CD4-positive, alpha-beta T cell treated with Interleukin-1 beta for 1 hour (primary cell): ENCODE results near the gene USP46.

Experiments
- DNase-seq, 2 donors: peaks; one replicate each; pipeline ENCODE4 v3.0.0-alpha.2; 2020 to 2022

USP46 gene

DNA sequence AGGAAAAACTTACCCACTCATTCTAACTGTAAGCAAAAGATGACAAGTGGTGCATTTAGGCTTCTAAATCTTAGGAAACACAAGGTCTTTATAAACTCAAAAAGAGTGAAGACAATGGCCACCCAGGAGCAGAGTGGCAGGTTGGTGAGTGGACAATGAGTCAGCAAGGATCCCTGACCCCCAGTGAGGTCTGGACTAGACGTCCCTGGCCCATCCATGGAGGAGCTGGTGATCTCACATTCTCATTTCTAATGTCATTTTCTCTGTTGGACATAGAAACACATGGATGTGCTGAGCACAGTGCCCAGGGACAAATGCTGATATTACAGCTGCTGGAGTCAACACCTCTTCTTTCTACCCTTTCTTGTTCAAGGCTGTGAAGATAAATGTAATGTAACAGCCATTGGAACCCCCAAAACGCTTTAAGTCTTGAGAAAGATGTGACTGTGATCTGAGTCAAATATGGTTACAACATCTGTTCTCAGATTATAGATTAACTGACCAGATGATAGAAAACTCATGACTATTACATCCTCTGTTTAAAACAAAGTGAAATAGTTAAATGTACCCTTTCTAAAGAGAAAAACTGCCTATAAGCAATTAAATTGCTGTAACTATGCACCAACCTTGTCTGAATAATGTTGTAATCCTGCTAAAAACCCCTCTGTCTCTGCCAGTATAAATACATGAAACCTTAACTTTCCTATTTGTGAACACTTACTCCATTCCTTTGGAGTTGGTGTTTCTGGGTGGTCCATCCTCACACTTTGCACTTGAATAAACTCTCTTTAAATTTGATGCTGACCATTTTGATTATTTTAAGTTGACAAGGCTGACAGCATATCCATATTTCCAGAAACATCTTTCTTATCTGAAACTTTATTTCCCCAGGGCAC lies 92.7 kb downstream of the USP46 start:
- DNase-seq = no peak

DNA sequence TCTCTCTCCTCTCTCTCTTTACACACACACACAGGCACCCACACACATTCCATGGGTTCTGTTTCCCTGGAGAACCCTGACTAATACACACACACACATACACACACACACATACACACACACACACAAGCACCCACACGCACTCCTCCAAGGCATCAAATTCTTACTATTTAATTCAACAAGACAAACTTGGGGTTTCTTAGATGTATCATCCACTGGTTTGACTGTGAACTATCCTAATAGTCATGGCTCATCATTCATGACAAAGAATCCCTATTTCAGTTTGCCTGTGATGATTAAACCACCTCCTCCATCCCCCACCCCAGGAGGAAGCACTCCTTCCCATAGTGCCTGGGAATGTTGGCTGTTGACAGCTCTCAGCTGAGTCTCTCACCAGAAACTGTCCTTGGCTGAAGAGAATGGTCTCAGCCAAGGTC lies 98.2 kb downstream of the USP46 start:
- no peak for DNase-seq

DNA sequence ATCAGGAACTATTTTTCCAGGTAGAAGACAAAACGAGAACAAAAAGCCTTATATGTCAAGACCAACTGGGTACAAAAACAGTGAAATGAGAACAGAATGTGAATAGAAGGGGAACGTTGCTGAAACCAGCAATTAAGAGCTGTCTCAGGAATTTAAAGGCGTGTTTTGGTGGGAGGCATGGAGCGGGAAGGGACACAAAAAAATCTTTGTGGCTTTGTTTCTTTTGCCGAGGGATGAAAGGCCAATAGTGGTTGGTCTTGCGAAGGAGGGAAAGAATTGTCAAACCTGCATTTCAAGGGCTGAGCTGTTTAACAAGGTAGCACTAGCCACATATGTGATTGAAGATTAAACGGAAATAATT lies 103.8 kb downstream of the USP46 start:
- no peak for DNase-seq

DNA sequence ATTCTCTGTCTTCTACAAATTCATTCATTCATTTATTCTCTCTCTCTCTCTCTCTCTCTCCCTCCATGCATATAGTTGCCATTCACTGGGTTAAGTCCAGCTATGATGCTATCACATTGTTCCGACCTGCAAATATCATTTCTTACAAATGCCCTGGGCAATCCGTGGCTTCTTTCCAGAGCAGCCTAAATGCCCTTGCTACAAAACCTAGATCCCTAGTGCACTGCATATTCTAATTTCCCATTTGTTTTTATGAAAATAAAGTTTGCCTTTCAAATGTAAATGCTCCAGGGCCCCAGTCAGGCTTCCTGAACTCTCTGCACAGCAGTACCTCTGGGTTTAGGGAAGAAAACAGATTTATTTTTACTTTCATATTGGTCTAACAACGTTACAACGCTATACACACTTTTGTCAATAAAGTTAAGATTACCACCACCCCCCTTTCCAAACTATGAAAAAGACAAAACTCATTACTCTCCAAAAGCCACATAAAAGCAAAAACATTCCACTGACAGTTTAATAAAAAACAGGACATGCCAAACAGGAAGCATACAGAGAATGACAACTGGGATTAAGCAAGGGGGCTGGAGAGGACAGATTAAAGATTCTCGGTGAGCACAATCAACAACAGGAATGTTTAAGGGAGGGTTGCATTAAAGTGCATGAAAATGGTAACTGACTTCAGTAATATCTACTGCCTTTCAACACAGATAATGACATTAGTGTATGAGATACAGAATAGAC lies 104.3 kb downstream of the USP46 start:
- no peak for DNase-seq

DNA sequence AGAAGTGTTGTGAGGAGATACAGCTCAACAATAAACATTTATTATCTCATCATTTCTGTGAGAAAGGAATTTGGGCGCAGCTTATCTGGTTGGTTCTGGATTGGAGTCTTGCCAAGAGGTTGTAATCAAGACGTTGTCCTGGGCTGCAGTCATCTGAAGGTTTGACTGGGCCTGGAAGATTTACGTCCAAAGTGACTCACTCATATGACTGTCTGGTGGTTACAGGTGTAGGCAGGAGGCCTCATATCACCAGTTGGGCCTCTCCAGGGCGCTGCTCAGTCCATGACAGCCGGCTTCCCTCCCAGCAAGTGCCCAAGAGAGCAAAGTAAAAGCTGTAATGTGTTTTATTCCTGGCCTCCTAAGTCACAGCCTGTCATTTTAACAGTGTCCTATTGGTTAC lies 106.3 kb downstream of the USP46 start:
- no peak for DNase-seq

DNA sequence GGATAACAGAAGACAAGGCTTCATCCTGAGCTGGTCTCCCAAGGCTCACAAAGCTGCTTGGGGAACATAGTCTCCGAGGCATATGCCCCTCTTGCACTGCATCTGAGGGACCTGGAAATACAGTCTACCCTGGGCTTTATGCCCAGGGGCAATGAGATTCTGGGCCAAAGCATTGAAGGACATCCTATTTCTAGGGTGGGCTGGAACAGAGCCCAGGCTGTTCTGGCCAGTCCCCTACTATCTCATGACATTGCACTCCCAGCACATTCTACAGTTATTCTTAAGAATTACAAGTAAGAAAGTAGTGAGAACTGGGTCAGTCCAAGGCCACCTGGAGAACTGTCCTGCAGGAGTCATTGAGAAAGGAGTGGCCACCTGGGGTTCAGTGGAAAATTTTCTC lies 107.6 kb downstream of the USP46 start:
- DNase-seq = no peak

DNA sequence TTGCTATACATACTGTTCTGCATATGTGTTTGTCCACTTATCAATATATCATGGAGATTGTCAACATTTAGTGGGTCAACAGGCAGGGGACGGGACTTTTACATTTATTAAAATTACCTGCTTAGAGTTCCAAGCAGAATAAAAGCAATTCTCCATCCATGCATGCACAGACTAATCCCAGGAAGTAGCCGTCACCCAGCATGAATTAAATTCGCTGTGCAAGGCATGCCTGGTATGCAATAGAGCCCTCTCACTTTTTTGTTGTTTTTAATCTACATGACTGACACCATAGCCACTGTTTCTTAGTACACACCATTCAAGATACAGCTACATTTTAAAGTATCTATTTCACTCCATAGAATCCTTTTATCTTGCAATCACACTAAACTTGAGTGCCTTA lies 108.9 kb downstream of the USP46 start:
- no peak for DNase-seq

DNA sequence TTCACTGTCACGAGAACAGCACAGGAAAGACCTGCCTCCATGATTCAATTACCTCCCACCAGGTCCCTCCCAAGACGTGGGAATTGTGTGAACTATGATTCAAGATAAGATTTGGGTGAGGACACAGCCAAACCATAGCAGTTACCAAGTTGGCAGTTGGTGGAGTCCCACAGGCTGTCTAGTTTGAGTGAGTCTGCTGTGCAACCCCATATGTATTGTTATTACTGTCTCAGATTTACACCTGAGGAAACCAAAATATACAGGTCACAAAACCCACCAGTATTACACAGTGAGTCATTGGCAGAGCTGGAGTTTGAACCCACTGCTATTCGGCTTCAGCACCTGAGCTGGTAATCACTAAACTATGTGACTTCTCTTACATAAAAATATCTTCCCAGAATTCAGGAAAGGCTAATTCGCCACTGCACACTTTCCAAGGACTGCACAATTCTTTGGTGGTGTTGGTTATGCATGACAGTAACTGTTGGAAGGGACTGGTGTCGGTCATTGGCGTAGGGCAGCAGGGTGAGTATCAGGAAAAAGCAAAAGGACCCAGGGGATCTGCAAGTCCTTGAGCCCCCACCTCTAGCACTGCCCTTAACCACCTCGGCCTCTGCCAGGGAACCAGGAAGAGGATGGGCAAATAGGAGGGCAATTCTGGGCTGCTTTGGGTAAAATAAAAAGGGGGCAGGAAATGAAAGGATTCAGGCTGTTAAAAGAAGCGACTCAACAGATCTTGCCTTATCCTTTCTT lies 110.1 kb downstream of the USP46 start:
- DNase-seq = no peak

DNA sequence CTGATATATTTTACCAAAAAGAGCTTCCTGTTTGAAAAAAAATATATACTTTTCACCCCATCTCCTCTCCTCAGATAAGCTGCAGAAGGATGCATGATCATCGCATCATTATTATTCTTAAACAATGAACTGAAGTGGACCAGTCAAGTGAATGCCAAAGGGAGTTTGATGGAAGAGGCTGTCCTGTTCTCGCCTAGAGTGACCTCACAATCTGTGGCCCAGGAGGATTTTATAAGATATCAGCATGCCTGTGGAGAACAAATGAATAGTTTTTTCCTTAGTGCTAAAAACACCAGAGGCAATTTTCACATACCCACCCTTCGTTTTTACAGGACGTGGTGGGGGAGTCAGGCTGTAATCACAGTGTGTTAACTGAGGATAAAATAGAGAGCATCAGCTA lies 112.7 kb downstream of the USP46 start:
- no peak for DNase-seq

DNA sequence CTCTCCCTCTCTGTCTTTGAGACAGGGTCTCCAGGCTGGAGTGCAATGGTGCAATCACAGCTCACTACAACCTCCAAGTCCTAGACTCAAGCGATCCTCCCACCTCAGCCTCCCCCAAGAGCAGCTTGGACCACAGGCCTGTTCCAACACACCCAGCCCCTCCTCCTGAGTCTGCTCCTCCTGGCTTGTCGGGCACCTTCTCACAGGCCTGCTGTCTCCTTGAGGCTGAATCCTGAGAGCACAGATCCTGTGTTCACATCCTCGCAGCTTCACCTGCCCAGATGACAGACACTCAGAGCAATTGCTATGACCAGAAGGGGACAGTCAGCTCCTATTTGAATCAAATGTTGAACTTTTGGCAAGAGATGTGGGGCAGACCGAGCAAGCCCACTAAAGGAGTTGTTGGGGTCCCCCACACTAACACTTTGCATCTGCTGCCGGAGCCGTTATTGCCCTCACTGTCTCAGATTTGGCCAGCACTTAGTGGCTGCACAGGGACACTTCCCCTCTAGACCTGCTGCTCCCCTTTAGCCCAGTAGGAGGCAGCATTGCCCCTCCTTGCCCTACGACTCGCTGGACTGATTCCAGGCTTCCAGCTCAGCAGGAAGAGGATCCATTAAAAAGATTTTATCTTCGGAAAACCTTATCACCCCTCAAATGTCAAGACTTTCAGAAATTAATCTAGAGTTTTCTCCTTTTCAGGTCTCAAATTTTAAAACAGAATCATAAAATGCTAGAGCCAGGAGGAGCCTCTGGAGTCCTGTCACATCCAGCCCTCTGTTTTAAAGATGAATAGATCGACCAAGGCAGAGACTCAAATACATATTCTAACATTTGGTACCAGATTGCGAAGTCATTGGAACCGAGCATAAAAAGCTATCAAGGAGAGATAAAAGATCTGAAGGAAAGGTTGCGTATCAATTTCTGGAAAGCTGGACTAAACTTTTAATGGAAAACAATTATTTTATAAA lies 113.7 kb downstream of the USP46 start:
- DNase-seq = peak; percentile 35 to 66
